Limb (tissue), 2 donors: ENCODE results near the gene GAD2.
"Not testable (repeated sequence)": the region's sequence is repeated elsewhere in the genome, so short reads cannot be mapped to it uniquely, and the experiment has no call there.

ENCODE experiments used
- DNase-seq, 2 donors: peaks; one replicate each; pipeline ENCODE4 v3.0.0-alpha.2; 2016; ENCODE audit errors: extremely low spot score in 2 of 2

GAD2 gene

GRCh38 chr10:26314265-26315013 is 97.9 kb downstream of the GAD2 start:
- no peak for DNase-seq

GRCh38 chr10:26318672-26319071 is 102.1 kb downstream of the GAD2 start:
- DNase-seq: no peak

DNA sequence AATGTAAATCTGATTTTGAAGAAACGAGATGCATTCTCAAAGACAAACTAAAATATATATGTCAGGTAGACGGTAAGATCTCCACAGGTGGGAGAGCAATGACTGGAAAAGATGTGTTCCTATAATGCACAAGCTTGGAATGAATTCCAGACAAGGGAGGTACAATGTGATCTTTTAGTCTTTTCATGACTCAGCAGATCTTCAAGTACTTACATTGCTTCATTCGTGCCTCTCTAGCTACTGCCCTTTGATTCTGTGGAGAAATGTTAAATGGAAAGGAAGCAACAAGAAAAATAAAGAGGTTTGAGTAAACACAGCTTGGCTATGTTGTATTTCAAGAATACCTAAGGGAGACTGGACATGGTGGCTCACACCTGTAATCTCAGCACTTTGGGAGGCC is 106.6 kb downstream of the GAD2 start:
- DNase-seq: no peak

DNA sequence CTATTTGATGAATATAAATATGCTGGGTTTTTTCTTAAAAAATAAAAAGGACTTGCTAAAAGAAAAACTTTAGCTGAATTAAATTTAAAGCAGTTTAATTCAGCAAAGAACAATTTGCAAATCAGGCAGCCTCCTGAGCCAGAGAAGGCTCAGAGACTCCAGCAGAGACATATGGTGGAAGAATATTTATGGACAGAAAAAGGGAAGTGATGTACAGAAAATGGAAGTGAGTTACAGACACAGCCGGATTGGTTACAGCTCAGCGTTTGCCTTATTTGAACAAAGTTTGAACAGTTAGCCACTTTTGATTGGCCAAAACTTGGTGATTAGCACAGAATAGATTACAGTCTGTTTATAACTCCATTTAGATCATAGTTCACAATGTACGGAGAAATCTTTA is 110.3 kb downstream of the GAD2 start:
- DNase-seq: no peak

DNA sequence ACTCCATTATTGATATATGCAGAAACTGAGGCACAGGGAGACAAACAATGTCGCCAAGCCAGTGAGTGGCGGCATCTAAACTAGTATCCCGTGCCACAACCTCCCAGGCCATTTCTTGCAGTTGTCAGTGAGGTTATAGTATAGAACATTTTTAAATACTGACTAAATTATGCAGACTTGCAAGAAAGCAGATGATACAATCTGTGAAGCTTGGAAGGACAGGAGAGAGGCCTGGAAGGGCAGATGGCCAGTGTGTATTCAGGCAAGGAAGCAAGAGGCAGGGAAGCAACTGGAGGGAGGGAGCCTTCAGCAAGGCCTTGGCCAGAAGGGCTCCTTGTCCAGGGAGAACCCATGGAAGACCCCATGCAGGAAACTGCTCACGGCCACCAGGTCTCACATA is 111.2 kb downstream of the GAD2 start:
- DNase-seq: no peak

DNA sequence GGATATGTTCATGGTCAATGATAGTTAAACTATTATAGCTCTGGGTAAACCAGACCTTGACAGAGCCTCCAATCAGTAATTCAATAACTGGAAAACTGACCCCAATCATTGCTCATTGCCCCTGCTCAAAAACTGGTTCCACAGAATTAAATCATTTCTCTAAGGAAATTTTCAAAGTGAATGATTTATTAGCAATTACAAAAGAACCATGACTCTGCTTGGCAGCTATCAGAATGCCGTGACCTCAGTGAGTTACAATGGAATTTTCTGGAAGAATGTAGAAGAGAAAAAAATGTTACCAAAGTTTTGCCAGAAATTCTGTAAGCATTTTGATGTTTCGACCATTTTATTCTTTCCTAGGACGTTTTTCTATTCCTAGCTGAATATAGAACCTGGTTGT is 114.8 kb downstream of the GAD2 start:
- no peak for DNase-seq

DNA sequence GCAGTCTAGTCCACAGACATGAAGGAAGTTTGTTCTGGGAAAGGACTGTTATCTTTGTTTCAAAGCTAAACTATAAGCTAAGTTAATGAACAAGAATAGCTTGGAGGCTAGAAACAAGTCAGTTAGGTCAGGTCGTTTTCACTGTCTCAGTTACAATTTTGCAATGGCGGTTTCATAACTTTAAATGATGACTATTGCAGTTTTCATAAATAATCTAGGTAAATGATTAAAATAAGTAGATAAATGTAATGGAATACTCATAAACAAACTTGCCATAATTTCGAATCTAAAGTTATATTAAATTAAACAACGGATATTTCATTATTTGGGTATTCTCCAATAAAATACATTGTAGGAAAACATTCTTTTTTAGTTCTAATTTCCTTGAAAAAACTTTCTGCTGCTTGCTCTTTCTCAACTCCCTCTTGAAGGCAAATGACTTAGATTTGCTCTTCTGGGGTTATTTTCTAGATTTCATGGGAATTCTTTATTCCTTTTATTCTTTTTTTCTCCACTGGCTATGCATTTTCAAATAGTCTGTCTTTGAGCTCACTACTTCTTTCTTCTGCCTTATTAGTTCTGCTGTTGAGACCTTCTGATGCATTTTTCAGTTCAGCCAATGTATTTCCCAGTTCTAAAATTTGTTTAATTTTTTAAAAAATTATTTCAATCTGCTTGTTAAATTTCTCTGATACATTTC is 117.8 kb downstream of the GAD2 start:
- DNase-seq: no peak

DNA sequence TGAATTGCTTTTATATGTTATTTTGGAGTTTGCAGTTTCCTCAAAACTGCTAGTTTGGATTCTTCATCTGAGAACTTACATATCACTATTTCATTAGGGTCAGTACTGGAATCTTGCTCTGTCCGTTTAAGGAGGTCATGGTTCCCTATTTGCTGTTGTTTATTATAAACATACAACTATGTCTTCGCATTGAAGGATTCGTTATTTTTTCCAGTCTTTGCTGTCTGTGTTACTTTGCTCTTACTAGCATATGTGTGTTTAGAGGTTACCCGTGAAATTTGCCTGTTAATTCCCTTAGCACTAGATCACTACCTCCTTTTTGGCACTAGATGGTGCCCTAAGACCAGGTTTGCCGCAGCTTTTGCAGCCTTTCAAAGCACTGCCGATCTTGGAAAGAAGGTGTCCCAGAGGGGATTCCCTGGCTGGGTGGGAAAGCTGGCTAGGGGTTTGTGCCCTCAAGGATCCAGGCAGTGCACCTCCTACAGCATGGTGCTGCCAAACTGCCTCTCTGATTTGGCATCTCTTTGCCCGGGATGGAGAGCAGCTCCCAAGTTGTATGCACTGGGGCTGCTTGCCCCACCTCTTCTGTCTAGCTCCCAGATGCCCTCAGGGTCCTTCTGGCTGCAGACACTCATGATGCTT is 118.5 kb downstream of the GAD2 start:
- DNase-seq: peak; percentile 24 to 51

GRCh38 chr10:26335574-26336093 is 119.1 kb downstream of the GAD2 start:
- no peak for DNase-seq

- DNase-seq: no peak
Observed at GRCh38 chr10:26336979-26337378, 120.4 kb downstream of the GAD2 start.

GRCh38 chr10:26341701-26342100 is 125.1 kb downstream of the GAD2 start:
- DNase-seq: no peak

GRCh38 chr10:26348821-26349417 is 132.3 kb downstream of the GAD2 start:
- DNase-seq: not testable (repeated sequence)
